CD4-positive, alpha-beta T cell treated with Interleukin-4 for 1 hour (primary cell): ENCODE results near the gene CRTC1.

Source experiments
- DNase-seq, 2 donors: peaks; one replicate each; pipeline ENCODE4 v3.0.0-alpha.2; 2020 to 2022

The CRTC1 gene

DNA sequence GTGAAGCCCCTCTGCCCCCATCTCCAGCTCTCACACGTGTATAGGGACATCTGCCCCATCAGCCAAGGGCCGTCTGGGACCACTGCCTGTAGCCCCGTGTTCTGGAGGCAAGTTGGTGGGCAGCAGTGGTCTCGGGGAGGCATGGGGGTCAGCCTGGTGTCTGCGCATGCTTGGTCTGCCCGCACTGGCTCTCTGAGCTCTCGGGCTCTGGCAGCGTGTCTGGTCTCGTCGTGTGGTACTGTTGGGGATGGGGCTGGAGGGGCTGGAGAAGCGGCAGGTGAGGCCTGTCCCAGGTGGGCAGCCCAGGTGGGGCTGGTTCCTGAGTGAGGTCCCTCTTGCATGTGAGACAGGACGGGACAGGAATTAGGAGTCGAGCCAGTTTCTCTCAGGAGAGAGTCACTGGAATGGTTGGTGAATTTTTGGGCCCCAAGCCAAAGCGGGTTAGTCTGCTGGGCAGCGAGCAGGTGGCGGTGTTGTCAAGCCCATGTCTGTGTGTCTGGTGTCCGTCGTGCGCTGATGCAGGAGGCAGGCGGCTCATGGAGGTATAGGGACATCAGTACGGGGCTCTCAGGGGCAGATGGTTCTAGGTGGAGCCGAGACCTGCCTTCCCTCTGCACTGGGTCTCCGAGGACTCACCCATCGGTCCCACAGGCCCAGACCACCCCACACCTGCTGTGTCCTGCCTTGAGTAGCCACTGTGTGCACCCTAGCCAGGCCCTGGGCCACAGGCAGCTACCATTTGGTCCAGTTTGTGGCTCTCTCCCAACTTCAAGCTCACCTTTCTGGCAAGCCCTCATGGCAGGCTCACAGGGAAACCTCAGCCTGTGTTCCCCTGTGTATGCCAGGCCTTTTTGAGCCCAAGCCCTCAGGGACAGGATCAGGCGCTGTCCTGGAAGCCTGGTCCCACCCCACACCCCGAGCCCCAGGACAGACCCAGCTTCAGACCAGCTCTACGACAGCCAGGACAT is 89.4 kb downstream of the CRTC1 start:
- DNase-seq = no peak

DNA sequence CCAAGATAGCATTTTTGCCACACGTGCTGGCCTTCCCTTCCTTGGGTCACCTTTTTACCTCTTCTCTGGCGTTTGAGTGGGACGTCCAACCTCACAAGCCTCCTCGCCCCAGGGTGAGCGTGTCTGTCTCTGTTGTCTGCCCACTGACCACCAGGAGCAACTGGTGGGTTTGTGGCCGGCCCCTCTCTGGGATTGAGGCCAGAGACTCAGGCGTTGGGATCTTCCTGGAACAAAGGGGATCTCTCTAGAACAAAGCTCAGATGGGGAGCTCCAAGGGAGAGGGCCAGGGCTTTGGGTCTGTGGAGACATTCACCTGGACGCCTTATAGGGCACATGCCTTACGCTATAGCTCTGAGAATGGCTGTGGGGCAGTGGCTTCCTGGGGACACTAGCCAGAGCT is 90.2 kb downstream of the CRTC1 start:
- DNase-seq = no peak

DNA sequence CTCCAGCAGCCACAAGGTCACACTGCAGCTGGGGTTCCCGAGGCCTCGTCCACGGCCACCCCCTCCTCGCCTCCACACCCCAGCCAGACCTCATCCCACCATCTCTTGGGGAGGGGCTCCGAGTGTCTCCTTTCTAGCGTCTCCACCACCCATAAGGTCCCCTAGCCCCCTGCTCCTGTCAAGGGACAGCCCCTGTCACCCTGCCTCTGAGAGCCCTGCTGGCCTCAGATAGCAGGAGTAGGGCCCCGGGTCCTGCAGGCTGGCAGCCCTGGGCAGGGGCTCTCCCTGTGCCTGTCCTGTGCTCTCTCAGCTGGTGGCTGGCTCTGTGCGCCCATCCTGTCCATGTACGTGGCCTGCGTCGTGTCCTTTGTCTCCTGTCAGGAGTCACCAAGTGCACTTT is 90.6 kb downstream of the CRTC1 start:
- DNase-seq = no peak

DNA sequence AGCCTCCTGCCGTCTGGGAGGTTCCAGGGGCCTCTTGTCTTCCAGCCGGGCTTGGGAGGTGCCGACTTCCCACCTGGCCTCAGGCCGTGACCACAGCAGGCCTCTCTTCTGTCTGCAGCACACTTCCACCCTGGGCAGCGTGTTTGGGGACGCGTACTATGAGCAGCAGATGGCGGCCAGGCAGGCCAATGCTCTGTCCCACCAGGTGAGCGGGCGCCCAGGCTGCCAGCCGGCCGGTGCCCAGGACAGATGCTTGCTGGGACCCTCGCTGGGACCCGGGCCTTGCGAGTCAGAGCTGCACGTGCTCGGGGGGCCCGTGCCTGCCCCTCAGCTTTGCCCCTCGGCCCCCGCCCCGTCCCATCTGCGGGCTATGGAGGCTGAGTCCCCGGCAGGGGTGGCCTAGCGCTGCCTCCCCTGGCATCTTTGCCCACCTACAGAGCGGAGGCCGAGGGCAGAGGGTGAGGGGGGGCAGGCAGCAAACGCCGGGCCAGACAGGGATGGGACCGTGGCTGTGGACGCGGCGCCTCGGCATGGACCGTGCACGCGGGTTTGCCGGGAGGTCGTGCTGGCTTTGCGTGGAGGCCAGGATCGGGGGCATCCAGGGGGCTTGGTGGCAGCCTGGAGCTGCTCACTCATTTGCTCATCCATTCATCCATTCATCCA is 91.4 kb downstream of the CRTC1 start:
- no peak for DNase-seq

DNA sequence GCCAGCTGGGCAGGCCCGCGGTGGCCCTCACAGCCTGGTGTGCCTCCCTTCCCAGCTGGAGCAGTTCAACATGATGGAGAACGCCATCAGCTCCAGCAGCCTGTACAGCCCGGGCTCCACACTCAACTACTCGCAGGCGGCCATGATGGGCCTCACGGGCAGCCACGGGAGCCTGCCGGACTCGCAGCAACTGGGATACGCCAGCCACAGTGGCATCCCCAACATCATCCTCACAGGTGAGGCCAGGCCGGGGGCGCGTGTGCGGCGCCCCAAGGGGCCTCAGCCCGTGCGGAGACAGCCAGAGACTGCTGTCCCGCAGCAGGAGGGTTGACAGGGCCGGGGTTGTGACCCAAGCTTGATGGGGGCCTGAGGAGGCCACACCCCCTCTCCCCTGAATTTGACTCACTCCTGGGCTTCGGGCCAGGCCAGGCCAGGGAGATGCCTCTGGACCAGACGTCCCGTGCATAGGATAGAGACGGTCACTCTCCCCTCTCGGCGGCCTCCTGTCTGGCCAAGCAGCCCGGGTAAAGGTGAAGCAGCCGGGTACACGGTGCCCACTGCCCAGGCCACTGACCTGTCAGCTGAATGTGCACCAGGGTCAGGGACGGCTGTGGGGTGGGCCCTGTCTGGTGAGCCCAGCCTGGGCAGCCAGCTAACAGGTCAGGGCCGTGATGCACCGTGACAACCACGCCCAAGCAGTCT is 92.3 kb downstream of the CRTC1 start:
- no peak for DNase-seq

DNA sequence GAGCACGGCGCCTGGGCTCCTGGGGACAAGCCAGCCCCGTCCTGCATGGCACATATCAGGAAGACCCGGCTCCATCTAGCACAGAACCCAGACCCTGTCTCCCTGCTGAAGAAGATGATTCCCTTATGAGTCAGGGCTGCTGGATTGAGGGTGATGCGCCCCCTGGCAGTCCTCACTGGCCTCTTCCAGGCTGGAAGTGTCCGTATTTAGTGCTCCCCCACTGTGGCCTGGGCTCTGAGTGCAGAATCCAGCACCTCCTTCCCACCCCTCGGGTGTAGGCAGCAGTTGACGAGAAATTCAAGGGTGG is 92.8 kb downstream of the CRTC1 start:
- no peak for DNase-seq

DNA sequence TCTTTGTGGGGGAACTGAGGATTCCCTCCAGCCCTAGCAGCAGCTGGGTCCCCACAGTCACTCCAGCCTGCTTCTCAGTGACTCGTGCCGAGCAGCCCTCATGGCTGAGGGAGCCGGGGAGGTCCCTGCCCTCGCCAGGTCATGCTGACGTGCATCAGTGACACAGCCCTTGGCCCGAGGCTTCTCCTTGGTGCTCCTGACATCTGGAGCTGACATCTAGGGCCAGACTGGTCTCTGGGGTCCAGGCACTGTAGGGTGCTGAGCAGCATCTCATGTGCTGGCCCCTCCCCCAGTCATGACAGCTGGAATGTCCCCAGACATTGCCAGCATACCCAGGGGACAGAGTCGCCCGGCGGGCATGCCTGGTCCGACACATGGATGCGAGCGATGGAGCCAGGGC is 93.3 kb downstream of the CRTC1 start:
- no peak for DNase-seq

DNA sequence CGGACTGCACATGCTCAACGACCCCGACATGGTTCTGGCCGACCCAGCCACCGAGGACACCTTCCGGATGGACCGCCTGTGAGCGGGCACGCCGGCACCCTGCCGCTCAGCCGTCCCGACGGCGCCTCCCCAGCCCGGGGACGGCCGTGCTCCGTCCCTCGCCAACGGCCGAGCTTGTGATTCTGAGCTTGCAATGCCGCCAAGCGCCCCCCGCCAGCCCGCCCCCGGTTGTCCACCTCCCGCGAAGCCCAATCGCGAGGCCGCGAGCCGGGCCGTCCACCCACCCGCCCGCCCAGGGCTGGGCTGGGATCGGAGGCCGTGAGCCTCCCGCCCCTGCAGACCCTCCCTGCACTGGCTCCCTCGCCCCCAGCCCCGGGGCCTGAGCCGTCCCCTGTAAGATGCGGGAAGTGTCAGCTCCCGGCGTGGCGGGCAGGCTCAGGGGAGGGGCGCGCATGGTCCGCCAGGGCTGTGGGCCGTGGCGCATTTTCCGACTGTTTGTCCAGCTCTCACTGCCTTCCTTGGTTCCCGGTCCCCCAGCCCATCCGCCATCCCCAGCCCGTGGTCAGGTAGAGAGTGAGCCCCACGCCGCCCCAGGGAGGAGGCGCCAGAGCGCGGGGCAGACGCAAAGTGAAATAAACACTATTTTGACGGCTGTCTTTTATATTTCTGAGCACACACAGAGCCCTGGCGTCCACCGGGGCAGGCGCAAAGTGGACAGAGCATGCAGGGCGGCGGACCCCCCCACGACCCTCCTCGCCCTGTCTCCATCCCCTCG is 94.0 kb downstream of the CRTC1 start:
- DNase-seq = no peak

DNA sequence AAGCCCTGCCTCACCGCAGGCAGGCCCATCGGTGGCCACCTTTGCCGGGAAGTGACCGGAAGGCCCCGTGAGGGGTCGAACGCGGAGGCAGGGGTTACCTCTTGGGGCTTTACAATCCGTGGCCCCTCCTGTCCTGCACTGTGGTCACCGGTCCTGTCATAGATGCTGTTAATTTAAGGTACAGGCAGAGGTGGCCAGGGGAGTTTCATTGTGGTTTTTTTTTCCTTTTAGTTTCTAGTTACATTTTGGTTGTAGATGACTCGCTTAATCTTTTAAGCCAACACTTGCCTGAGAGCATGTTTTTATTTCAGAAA is 94.6 kb downstream of the CRTC1 start:
- DNase-seq = no peak

DNA sequence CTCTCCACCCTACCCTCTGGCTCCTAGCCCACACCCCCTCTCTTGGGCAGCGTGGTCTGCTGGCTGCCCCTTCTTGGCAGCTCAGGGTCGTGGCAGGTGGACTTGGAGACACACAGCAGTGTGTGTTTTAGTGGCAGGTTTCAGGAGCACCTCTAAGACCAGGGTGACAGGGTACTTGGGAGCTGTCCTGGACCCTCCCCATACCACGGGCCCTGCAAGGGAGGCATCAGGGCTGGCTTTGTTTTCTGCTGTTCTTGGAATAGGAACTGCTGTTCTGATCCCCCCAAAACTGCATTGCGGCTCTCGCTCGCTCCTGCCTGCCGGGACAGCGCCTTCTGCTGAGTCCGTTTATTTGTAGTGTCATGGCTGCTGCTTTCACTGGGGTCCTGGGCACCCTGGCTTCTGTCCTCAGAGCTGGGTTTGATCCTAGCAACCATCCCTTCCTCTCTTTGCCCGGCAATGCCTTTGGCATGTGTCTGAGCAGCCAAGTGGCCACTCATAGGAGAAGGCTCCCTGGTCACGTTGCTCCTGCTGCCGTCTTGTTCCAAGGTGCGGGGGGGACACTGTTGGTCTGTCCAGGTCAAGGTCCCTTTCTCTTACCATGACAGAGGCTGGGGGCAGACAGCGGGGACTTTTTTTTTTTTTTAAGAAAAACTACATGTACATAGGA is 95.5 kb downstream of the CRTC1 start:
- DNase-seq = no peak

DNA sequence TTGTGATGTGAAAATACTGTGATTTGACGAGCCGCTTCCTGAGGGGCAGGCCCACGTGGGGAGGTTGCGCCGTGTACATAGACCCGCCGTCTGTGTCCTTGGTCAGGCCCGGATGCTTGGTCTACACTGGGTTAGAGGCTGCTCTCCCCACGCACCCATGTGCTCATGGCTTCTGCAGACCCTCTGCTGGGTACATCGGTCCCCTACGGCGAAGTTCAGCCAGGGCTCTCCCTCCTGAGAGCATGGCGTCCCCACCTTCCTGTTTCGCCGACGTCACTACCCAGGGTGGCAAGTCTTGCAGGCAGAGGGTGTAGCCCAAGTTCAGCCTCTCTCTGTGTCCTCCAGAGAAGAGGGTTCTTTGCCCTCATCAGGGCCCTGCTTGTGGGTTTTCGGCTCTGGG is 96.6 kb downstream of the CRTC1 start:
- DNase-seq = no peak

DNA sequence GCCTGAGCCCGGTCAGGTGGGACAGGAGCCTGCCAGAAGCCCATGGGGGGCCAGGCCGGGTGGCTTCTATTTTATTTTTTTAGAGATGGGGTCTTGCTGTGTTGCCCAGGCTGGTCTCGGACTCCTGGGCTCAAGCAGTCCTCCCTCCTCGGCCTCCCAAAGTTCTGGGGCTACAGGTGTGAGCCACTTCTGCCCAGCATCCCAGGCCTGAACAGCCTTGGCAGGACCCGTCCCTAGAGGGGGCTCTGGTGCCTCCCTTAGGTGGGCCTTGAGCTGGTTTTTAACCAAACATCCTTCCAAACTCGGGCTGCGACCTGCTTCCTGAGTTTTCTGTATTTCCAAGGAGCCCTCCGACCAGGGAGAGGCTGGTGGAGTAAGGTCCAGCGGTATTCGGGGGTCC is 97.2 kb downstream of the CRTC1 start:
- no peak for DNase-seq

DNA sequence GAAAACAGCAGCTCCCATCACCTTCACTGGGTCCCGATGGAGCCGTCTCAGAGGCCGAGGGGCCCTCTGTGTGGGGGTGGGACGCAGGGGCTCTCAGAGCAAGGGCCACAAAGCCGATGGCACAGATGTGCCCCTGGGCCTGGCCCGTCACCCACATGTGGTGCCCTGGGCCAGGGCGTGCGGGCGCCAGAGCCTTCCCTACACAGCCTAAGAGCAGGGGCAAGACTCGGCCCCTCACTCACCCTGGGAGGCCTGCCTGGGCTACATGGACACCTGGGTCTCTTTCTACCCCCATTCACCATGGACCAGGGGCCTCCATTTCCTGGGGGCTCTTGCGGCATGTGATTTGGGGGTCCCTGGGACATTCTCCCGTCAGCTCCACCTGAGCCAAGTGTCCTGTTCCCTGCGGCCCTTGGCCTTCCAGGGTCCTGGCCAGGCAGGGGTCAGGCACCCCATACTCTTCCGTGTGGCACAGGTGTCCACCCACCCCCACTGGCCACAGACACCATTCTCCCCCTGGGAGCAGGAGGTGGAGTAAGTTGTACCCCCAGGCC is 97.6 kb downstream of the CRTC1 start:
- DNase-seq = no peak

DNA sequence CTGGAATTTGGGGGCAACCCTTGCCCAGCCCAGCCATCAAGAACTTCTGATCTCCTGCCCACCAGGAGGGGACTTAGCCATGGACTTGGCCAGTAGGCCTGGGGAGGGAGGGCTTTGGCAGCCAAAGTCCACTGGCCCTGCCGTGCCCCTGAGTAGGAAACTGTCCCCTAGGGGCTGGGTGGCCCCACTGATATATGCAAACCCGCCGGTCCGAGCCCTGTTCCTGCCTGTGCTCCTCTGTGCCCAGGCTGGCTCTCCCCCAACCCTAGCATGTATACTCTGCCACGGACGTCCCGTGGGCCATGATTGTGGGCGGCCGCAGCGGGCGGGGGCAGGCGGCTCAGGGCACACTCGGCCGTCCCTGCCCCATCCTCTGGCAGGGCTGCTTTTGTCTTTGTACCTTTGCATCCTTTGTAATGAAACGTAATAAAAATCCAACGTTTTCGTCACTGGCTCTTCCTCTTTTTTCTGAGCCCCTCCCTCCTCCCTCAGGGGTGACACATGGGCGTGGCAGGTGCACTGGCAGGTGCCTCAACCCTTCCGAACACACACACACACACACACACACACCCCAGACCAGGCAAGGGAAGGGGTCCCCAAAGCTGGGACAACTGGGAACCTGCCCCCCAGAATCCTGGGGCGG is 98.5 kb downstream of the CRTC1 start:
- DNase-seq = no peak

DNA sequence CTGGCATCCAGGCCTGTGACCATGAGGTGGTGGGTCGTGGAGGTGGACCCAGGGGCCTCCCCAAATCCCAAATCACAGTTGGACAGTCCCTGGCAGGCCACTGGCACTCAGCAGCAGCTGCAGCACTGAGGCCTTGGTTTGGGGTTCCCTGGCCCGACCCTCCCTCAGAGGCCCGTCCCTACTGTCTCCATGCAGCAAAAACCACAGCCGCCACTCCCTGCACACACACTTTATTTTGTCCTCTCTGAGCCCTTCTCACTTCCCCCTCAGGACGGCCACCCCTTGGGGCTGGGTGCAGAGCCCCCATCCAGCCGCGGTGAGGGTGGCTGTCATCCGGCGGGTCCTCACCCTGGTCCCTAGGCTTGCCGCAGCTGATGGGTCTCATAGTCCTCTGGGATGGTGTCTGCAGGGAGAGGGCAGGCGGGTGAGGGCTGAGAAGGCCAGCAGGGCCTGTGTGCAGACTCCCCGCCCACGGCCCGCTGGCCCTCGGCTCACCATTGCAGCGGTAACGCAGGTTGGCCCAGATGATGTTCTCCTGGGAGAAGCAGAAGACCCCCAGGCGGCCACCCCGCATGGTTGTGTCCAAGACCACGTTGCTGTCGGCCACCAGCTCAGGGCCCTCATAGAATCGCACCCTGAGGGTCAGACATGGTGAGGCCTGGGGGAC is 99.2 kb downstream of the CRTC1 start:
- no peak for DNase-seq

DNA sequence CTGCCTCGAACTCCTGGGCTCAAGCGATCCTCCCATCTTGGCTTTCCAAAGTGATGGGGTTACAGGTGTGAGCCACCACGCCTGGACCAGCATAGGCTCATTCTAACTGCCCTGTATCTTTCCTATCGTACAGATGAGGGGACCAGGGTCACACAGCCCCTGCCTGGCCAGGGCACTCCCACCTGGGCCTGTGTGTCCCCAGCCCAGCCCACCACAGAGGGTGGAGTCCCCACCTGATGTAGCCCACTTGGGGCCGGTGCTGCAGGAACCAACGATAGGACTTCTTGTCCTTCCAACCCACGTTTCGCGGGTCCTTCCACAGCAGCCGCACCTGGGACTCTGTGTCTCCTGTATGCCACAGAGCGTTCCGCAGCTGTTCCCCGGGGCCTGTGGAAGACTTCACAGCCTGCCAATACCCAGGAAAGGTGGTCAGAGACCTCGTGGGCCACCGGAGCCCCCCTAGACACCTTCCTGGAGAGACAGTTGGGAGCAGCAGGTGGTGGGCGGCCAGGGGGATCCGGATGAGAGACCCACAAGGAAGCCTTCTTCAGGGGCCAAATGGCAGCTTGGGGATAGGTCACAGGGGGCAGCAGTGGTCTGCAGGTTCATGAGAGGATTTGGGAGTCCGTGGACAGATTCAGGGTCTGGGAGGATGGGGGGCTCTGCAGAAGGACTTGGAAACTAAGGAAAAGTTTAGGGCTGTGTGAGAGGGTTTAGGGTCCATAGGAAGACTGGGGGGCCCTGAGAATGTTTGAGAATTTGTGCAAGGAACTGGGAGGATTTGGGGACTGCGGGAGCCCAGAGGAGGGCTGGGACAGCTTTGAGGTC is 100.7 kb downstream of the CRTC1 start:
- no peak for DNase-seq

DNA sequence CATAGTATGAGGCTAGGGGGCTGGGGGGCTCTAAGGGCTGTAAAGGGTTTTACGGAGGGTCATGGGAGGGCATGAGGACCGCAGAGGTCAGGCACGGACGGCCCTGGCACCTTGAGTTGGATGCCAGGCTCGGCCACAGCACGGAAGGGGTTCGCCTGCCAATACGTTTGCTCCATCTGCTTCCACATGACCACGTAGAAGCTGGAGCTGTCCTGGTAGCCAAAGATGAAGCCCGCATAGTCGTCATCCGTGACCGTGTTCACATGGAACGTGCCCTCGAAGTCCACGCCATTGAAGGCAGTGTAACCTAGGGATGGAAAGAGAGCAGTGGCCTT is 101.3 kb downstream of the CRTC1 start:
- no peak for DNase-seq

DNA sequence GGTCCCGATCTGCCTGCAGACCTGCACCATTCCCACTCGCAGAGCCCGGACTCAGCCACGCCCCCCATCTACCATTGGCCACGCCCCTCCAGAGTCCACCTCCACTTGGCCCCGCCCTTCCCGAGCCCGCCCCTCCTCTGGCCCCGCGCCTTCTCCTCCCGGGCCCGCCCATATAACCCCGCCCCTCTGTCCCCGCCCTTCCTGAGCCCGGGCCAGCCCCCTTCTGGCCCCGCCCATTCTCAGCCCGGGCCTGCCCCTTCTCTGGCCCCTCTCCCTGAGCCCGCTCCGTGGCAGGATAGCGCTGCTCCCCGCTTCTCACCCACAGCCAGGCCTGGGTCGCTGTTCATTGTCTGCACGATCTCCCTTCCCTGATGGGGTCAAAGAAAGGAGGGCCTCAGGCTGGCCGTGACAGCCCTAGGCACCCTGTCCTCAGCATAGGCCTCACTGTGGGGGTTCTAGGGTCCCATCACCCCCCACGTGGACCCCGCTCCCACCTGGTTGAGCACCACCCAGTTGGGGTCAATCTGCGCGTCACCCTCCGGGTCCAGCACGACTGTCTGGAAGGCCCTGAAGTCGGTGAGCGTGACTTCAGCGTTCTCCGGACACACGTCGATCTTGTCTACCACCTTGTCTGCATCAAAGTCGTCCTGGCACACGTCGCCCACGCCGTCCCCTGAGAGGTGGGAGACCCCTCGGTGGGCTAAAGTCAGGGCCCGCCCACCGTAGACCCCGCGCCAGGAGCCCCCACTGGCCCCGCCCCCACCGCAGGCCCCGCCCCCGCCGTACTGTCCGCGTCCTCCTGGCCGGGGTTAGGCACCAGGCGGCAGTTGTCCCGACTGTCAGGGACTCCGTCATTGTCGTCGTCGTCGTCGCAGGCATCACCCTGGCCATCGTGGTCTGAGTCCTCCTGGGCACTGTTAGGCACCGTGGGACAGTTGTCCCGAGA is 102.0 kb downstream of the CRTC1 start:
- peak; percentile 69 to 73 for DNase-seq
